GM13977 (cell line): ENCODE measurements around the gene ZBED6.
"Not testable (repeated sequence)": the region's sequence is repeated elsewhere in the genome, so short reads cannot be mapped to it uniquely, and the experiment has no call there.

ENCODE experiments used
- DNase-seq: peaks from one replicate; pipeline ENCODE4 v3.0.0; 2012; ENCODE audit warnings: low spot score
- CTCF ChIP-seq: IDR thresholded peaks from 2 replicates; pipeline ENCODE4 v1.5.1; 2012; ENCODE audit warnings: mild to moderate bottlenecking, control low read depth; ENCODE audit not compliant: insufficient read depth; ENCODE audit errors: extremely low read depth, missing control alignments
- in situ Hi-C: fragments of 300-500 bp; cut with MboI; formaldehyde crosslinking; loops from one replicate; pipeline ENCODE4 v1.12.0; 2022; ENCODE audit warnings: low sequenced_read_pairs, low pct_unique_long_range_greater_than_20kb, mixed read lengths, inconsistent platforms; ENCODE audit not compliant: unreplicated experiment

ZBED6 gene

GRCh38 chr1:203781962-203782361 is 13.5 kb upstream of the ZBED6 start:
- no peak for DNase-seq
- in situ Hi-C loops = no loop called here
- no peak for TF ChIP-seq CTCF

DNA sequence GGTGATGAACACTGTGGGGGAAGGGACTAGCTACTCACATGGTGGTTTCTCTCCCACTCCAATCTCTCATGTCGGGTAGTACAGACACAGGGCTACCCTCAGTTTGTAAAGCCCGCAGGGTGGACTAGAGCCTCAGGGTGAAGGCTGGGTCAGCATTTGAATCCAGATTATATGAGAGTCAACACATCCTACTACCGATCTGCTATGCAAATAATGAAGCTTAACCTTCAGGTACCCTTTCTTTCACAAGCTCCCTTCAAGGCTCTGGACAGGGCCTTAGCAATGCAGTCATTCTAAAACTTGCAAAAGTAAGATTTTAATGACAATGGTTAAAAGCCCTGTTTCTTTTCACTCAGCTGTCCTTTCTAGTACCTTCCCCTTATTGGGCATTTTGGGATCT is 5.5 kb upstream of the ZBED6 start:
- TF ChIP-seq CTCF = no peak
- no peak for DNase-seq
- in situ Hi-C loops = no loop called here

DNA sequence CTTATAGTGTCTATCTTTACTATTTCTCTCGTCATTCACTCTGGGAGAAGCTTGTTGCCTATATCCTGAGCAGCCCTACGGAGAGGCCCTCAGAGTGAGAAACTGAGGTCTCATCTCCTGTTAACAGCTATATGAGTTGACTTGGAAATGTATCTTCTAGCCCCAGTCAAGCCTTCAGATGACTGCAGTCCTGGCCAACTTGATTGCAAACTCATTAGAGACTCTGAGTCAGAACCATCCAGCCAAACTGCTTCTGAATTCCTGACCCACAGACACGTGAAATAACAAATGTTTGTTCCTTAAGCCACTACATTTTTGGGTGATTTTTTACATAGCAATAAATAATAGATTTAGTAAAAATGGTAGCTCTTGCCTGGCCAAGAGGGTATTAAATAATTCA is 3.9 kb upstream of the ZBED6 start:
- no peak for TF ChIP-seq CTCF
- in situ Hi-C loops = no loop called here
- DNase-seq = no peak

DNA sequence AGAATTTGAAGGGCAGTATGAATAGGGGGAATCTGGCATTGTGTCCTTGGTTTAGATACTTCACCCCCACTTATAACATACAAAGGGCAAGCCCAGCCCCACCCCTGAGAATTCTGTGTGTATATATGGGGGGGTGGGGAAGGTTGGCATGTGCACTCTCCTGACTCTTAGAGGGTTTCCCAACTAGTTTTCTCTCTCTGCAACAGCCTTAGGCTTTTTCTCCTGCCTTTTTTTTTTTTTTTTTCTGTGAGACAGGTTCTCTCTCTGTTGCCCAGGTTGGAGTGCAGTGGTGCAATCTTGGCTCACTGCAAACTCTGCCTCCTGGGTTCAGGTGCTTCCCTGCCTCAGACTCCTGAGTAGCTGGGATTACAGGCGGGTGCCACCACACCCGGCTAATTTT is 2.9 kb upstream of the ZBED6 start:
- in situ Hi-C loops = no loop called here
- TF ChIP-seq CTCF = no peak
- no peak for DNase-seq

DNA sequence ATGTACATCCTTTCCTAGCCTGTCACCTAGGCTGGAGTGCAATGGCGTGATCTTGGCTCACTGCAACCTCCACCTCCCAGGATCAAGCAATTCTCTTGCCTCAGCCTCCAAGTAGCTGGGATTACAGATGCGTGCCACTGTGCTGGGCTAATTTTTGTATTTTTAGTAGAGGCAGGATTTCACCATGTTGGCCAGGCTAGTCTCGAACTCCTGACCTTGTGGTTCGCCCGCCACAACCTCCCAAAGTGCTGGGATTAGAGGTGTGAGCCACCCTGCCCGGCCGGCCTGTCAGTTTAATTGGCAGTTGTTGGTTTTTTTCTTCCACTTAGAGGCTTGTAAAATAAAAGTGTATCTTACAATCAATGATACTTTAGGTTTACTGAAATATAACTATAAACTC is 1.9 kb upstream of the ZBED6 start:
- DNase-seq, in situ Hi-C loops: not testable (repeated sequence)

- TF ChIP-seq CTCF = no peak
- no peak for DNase-seq
- in situ Hi-C loops = no loop called here
Measured at GRCh38 chr1:203794764-203795440, 521 bp upstream of the ZBED6 start.

- DNase-seq = no peak
- TF ChIP-seq CTCF = no peak
- in situ Hi-C loops = no loop called here
Measured at GRCh38 chr1:203796236-203796605, 798 bp downstream of the ZBED6 start.
